Cardiac septum (tissue), 1 donor: Measurements from ENCODE around the gene ELOVL3. TPM values are rescaled to one million over a fixed set of nuclear protein-coding genes. Genes with fewer than 3 reads are reported as not detected.
A peak's percentile ranks its signal among the peaks of the same experiment; 100 is the strongest.

Source experiments
- DNase-seq: peaks from one replicate; pipeline ENCODE4 v3.0.0-alpha.2; 2020; ENCODE audit warnings: low spot score
- intact Hi-C: fragments of 100-400 bp; cut with DNase I; formaldehyde crosslinking; loops from one replicate; pipeline ENCODE4 v1.14.0; 2022
- total RNA-seq: library from RNA; stranded (reverse); fragmentation: NEBNext Ultra II Directional; extraction: Animal tissue kit (Norgen Biotek cat#: 25700); gene quantifications from one replicate; pipeline ENCODE4 v1.2.1, GENCODE V29; 2021
- donor health status: DM: no; HTN: no; CAD: no.

ELOVL3 gene
- total RNA-seq, 1 donor from 2014 or later, result not detected

GRCh38 chr10:102220612-102221011, 5.5 kb upstream of the ELOVL3 start:
- intact Hi-C loops, result no loop called here
- no peak for DNase-seq

GRCh38 chr10:102222797-102223196, 3.3 kb upstream of the ELOVL3 start:
- no peak for DNase-seq
- intact Hi-C loops, result no loop called here

GRCh38 chr10:102226542-102226870, 407 bp downstream of the ELOVL3 start:
- intact Hi-C loops, result loop anchor here (5.0 kb wide), 1 partner anchor 59 kb away; no protein-coding TSS in a partner anchor
- DNase-seq, result no peak

- intact Hi-C loops, result loop anchor here (5.0 kb wide), 1 partner anchor 60 kb away; no protein-coding TSS in a partner anchor
- no peak for DNase-seq
Observed at GRCh38 chr10:102227050-102227449, 951 bp downstream of the ELOVL3 start.

GRCh38 chr10:102229810-102230263, 3.7 kb downstream of the ELOVL3 start:
- intact Hi-C loops, result loop anchor here (1.0 to 5.0 kb wide), 3 partner anchors 63 to 165 kb away; partner anchors contain the start of gene NFKB2
- DNase-seq, result peak; percentile 92

GRCh38 chr10:102230264-102230860, 4.3 kb downstream of the ELOVL3 start:
- no peak for DNase-seq
- intact Hi-C loops, result no loop called here

GRCh38 chr10:102230861-102231356, 4.8 kb downstream of the ELOVL3 start:
- intact Hi-C loops, result no loop called here
- peak; percentile 79 for DNase-seq

- intact Hi-C loops, result no loop called here
- DNase-seq, result no peak
Observed at GRCh38 chr10:102231357-102232318, 5.5 kb downstream of the ELOVL3 start.

- no peak for DNase-seq
- intact Hi-C loops, result no loop called here
Observed at GRCh38 chr10:102233997-102234396, 7.9 kb downstream of the ELOVL3 start.

- intact Hi-C loops, result no loop called here
- no peak for DNase-seq
Observed at GRCh38 chr10:102234888-102235597, 8.9 kb downstream of the ELOVL3 start.

GRCh38 chr10:102235598-102235920, 9.5 kb downstream of the ELOVL3 start:
- intact Hi-C loops, result no loop called here
- no peak for DNase-seq

- intact Hi-C loops, result no loop called here
- DNase-seq, result no peak
Observed at GRCh38 chr10:102236006-102236405, 9.9 kb downstream of the ELOVL3 start.

GRCh38 chr10:102237711-102238252, 11.7 kb downstream of the ELOVL3 start:
- intact Hi-C loops, result no loop called here
- DNase-seq, result no peak

GRCh38 chr10:102240467-102241031, 14.4 kb downstream of the ELOVL3 start:
- no peak for DNase-seq
- intact Hi-C loops, result no loop called here

GRCh38 chr10:102241032-102241443, 14.9 kb downstream of the ELOVL3 start:
- intact Hi-C loops, result no loop called here
- DNase-seq, result peak; percentile 76

- intact Hi-C loops, result no loop called here
Observed at GRCh38 chr10:102241444-102242117, 15.5 kb downstream of the ELOVL3 start, which contains the start of gene PITX3. TSS of gene PITX3 (minus strand) at chr10:102241512. CDS start at chr10:102232080, 9,432 bp downstream.

GRCh38 chr10:102242118-102242485, 16.0 kb downstream of the ELOVL3 start:
- intact Hi-C loops, result no loop called here
- no peak for DNase-seq

More at GRCh38 chr10:102241444-102242117, 15.5 kb downstream of the ELOVL3 start, which contains the start of gene PITX3:
- peak; percentile 94 for DNase-seq

GRCh38 chr10:102243309-102243708, 17.2 kb downstream of the ELOVL3 start:
- no peak for DNase-seq
- intact Hi-C loops, result no loop called here
